A673 (cell line): ENCODE measurements around the gene PHF21A. TPM values are rescaled to one million over a fixed set of nuclear protein-coding genes. Genes with fewer than 3 reads are reported as not detected.
A peak's percentile ranks its signal among the peaks of the same experiment; 100 is the strongest.

Experiments
- BruUV-seq: library from RNA; stranded (reverse); fragments of 400-500 nt; replicated peaks from 2 replicates; lab custom pipeline; 2021; lab: Mats Ljungman, UMichigan
- CTCF ChIA-PET: fragments of 300-600 bp; sonication (Branson Sonifier 250); formaldehyde crosslinking; loops from one replicate; lab custom pipeline; 2022; ENCODE audit warnings: antibody characterized with exemption; lab: Charles Lee
- POLR2A ChIA-PET: fragments of 300-600 bp; sonication (Branson Sonifier 250); formaldehyde crosslinking; loops from one replicate; lab custom pipeline; 2022; ENCODE audit warnings: antibody characterized with exemption; ENCODE audit not compliant: low non-redundant PET; lab: Charles Lee
- DNase-seq: peaks from one replicate; pipeline ENCODE4 v3.0.0-alpha.2; 2015; ENCODE audit warnings: low spot score
- H3K27ac ChIP-seq: fragments of 200-600 bp; sonication (generic); 2 replicates; pipeline ENCODE4 v1.5.1; 2016; ENCODE audit warnings: mixed run types, low read depth, mild to moderate bottlenecking, mixed read lengths, antibody characterized with exemption, low read length; ENCODE audit not compliant: poor library complexity, severe bottlenecking
- H3K27me3 ChIP-seq: fragments of 200-600 bp; sonication (generic); replicated peaks from 2 replicates; pipeline ENCODE4 v1.6.1; 2017; ENCODE audit warnings: mixed run types, low read depth, mild to moderate bottlenecking, mixed read lengths, antibody characterized with exemption, low read length; ENCODE audit not compliant: insufficient read depth, poor library complexity
- H3K36me3 ChIP-seq: fragments of 200-600 bp; sonication (generic); 2 replicates; pipeline ENCODE4 v1.6.1; 2016; ENCODE audit warnings: mixed run types, mild to moderate bottlenecking, mixed read lengths, antibody characterized with exemption, low read length; ENCODE audit not compliant: insufficient read depth, poor library complexity, severe bottlenecking
- H3K4me1 ChIP-seq: fragments of 200-600 bp; sonication (generic); 2 replicates; pipeline ENCODE4 v1.6.1; 2017; ENCODE audit warnings: mixed run types, mild to moderate bottlenecking, mixed read lengths, antibody characterized with exemption, low read length; ENCODE audit not compliant: insufficient read depth, poor library complexity, severe bottlenecking
- H3K4me3 ChIP-seq: fragments of 200-600 bp; sonication (generic); 2 replicates; pipeline ENCODE4 v1.5.1; 2016; ENCODE audit warnings: low read depth, mixed run types, mild to moderate bottlenecking, mixed read lengths, low read length; ENCODE audit not compliant: poor library complexity, severe bottlenecking
- H3K9me3 ChIP-seq: fragments of 200-600 bp; sonication (generic); 2 replicates; pipeline ENCODE4 v1.6.1; 2016; ENCODE audit warnings: mixed run types, low read depth, mild to moderate bottlenecking, mixed read lengths, antibody characterized with exemption, low read length; ENCODE audit not compliant: poor library complexity, severe bottlenecking
- CTCF ChIP-seq: fragments of 300-800, 200-600 bp; sonication (generic); conservative IDR thresholded peaks from 2 replicates; pipeline ENCODE4 v1.5.1; 2017; ENCODE audit warnings: low read depth, mild to moderate bottlenecking, antibody characterized with exemption, low read length, moderate library complexity, mixed read lengths
- EZH2 ChIP-seq: fragments of 200-600 bp; sonication (generic); IDR thresholded peaks from 2 replicates; pipeline ENCODE4 v1.6.1; 2017; ENCODE audit warnings: borderline replicate concordance, low read depth, mild to moderate bottlenecking, mixed read lengths, antibody characterized with exemption, low read length; ENCODE audit not compliant: poor library complexity, severe bottlenecking
- intact Hi-C: fragments of 100-400 bp; cut with micrococcal nuclease; formaldehyde crosslinking; loops from one replicate; pipeline ENCODE4 v1.10.0; 2022; ENCODE audit not compliant: unreplicated experiment
- total RNA-seq: library from RNA; stranded (reverse); gene quantifications from 2 replicates; pipeline ENCODE4 v1.2.3, GENCODE V29; 2021

PHF21A gene
- total RNA-seq, 1 experiment from 2014 or later: 77.2 TPM

DNA sequence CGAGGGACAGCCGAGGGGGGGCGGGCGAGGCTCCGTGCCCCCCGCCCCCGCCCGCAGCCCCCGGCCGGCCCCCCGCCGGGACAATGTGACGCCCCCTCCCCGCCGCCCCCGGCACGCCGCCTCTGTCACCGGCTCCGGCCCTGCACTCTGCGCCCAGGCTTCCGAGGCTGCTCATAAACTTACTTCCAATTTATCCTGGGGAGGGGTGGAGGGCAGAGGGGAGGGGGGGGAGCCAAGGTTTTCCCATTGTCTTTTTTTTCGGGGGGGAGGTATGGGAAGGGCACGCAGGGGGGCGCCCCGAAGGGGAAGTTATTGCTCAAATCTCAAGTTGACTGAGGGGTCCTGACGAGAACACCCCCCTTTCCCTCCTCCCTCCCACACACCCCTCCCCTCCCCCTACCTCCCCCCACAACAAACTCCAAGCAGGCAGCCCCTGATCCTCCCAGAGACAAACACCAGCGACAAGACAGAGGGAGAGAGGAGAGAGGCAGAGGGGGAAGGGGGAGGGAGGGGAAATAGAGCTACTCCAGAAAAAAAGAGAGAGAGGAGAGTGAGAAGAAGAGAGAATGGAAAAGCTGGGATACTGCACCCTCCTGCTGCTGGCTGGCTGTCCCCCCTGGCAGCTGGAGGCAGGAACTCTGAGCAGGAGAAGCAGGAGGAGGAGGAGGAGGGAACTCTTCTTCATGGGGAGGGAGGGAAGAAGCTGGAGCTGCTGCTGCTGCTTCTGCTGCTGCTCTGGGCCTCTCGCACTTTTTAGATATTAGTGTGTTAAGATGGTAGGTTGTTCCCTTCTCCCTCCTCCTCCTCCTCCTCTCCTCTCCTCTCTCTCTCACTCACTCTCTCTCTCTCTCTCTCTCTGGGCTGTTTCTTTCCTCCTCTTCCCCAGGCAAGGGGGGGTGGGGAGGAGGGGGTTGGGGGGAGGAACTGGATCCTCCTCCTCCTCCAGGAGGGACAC lies 631 bp downstream of the PHF21A start:
- no peak for TF ChIP-seq CTCF
- TF ChIP-seq EZH2: no peak
- BruUV-seq: no TSS peak
- Histone ChIP-seq H3K27ac (peak overlapping the region; percentile 86), H3K4me3 (peak overlapping the region; percentile 75), H3K9me3 (no peaks in the 10 kb centered on the region), H3K27me3 (no peaks in the 10 kb centered on the region), H3K36me3 (no peaks in the 10 kb centered on the region), H3K4me1 (peaks cover 40% of the 10 kb centered on the region)
- intact Hi-C loops: loop anchor here (5.0 to 10.0 kb wide), 3 partner anchors 197 to 276 kb away; partner anchors contain the start of genes CRY2 and PEX16
- ChIA-PET CTCF (interaction anchor here (0.5 to 0.7 kb wide), 2 partner anchors 12 to 117 kb away, joined by 6 to 17 read pairs; no protein-coding TSS in a partner anchor), POLR2A (interaction anchor here (0.6 to 0.7 kb wide), 2 partner anchors 137 to 223 kb away, joined by 7 to 11 read pairs; no protein-coding TSS in a partner anchor)
- peak; percentile 94 for DNase-seq

GRCh38 chr11:46119352-46120216 lies 1.7 kb downstream of the PHF21A start:
- Histone ChIP-seq H3K27ac (peak overlapping the region; percentile 68), H3K4me1 (peaks cover 50% of the 10 kb centered on the region), H3K4me3 (peak overlapping the region; percentile 75), H3K27me3 (no peaks in the 10 kb centered on the region), H3K36me3 (no peaks in the 10 kb centered on the region), H3K9me3 (no peaks in the 10 kb centered on the region)
- intact Hi-C loops: loop anchor here (5.0 to 10.0 kb wide), 3 partner anchors 198 to 275 kb away; partner anchors contain the start of genes CRY2 and PEX16
- POLR2A ChIA-PET: interaction anchor here (0.6 to 0.7 kb wide), 2 partner anchors 124 to 136 kb away, joined by 3 to 11 read pairs; no protein-coding TSS in a partner anchor
- peak; percentile 88 for DNase-seq
- CTCF ChIA-PET: interaction anchor here (0.5 kb wide), 1 partner anchor 1392 kb away, joined by 6 read pairs; no protein-coding TSS in a partner anchor
- TF ChIP-seq EZH2 (no peak), CTCF (no peak)
- BruUV-seq: no TSS peak
